Endothelial cell of umbilical vein (primary cell): ENCODE results near the gene OSBPL5. TPM values are rescaled to one million over a fixed set of nuclear protein-coding genes. Genes with fewer than 3 reads are reported as not detected.

ENCODE experiments used
- BruUV-seq: library from RNA; stranded (reverse); fragments of 400-500 nt; replicated peaks from 2 replicates; lab custom pipeline; 2021; lab: Mats Ljungman, UMichigan
- CTCF ChIA-PET: fragments of 300-600, 350-600 bp; sonication (Branson Sonifier 250); formaldehyde crosslinking; loops from one replicate; lab custom pipeline; 2021; ENCODE audit warnings: antibody characterized with exemption, inconsistent platforms; lab: Charles Lee
- POLR2A ChIA-PET: fragments of 300-600, 350-600 bp; sonication (Branson Sonifier 250); formaldehyde crosslinking; loops from one replicate; lab custom pipeline; 2021; ENCODE audit warnings: antibody characterized with exemption, inconsistent platforms; lab: Charles Lee
- DNase-seq: peaks from one replicate; pipeline ENCODE4 v3.0.0-alpha.2; 2011; ENCODE audit warnings: low read depth, low spot score
- FAIRE-seq: peaks from 2 replicates; lab custom pipeline; 2011; peaks lifted over from hg19 to GRCh38; lab: Jason Lieb, UNC
- H2AFZ ChIP-seq: 2 replicates; pipeline ENCODE4 v1.6.0; 2012; ENCODE audit warnings: low read depth, low read length, control low read depth, inconsistent platforms
- H3K27ac ChIP-seq: 2 replicates; pipeline ENCODE4 v1.5.1; 2011; ENCODE audit warnings: low read depth, mild to moderate bottlenecking, control low read depth, low read length, moderate library complexity; ENCODE audit not compliant: insufficient read depth
- H3K27me3 ChIP-seq, 2 experiments: 2 replicates each; pipeline versions ENCODE4 v1.6.0 to v1.6.1; 2011; ENCODE audit warnings: low read length in 2 of 2, mixed read lengths in 1 of 2; ENCODE audit not compliant: control insufficient read depth in 2 of 2, insufficient read depth in 2 of 2
- H3K36me3 ChIP-seq, 2 experiments: 2 replicates in 1 of 2; 3 replicates in 1 of 2; pipeline ENCODE4 v1.5.1; 2011; ENCODE audit warnings: low read length in 2 of 2, mild to moderate bottlenecking in 1 of 2, moderate library complexity in 1 of 2; ENCODE audit not compliant: control insufficient read depth in 2 of 2, insufficient read depth in 2 of 2; ENCODE audit errors: extremely low read depth in 1 of 2
- H3K4me1 ChIP-seq: 3 replicates; pipeline ENCODE4 v1.5.1; 2011; ENCODE audit warnings: mild to moderate bottlenecking, low read length; ENCODE audit not compliant: control insufficient read depth, insufficient read depth; ENCODE audit errors: extremely low read depth
- H3K4me2 ChIP-seq: 2 replicates; pipeline ENCODE4 v1.6.1; 2011; ENCODE audit warnings: low read length, control low read depth, mixed read lengths; ENCODE audit not compliant: insufficient read depth
- H3K4me3 ChIP-seq, 3 experiments: fragments of 200-600 bp in 1 of 3; sonication (generic), shearing (Covaris generic) in 1 of 3; replicated peaks in 1 of 3; 2 replicates each; pipeline ENCODE4 v1.5.1; 2011 to 2016; ENCODE audit warnings: control low read depth in 3 of 3, low read length in 3 of 3, mild to moderate bottlenecking in 2 of 3, inconsistent platforms in 1 of 3, low read depth in 1 of 3, moderate library complexity in 1 of 3; ENCODE audit not compliant: insufficient read depth in 1 of 3
- H3K79me2 ChIP-seq: 2 replicates; pipeline ENCODE4 v1.6.0; 2012; ENCODE audit warnings: low read length, inconsistent platforms; ENCODE audit not compliant: control insufficient read depth, insufficient read depth
- H3K9ac ChIP-seq: replicated peaks from 2 replicates; pipeline ENCODE3; 2011; ENCODE audit warnings: low read length, control low read depth; ENCODE audit not compliant: insufficient read depth; ENCODE audit errors: extremely low read depth
- H3K9me1 ChIP-seq: replicated peaks from 3 replicates; pipeline ENCODE4 v1.6.0; 2011; ENCODE audit warnings: mild to moderate bottlenecking, low read length; ENCODE audit not compliant: control insufficient read depth, insufficient read depth; ENCODE audit errors: extremely low read depth
- H3K9me3 ChIP-seq: replicated peaks from 2 replicates; pipeline ENCODE4 v1.5.1; 2012; ENCODE audit warnings: low read length, inconsistent platforms; ENCODE audit not compliant: control insufficient read depth, insufficient read depth
- H4K20me1 ChIP-seq: replicated peaks from 2 replicates; pipeline ENCODE3; 2011; ENCODE audit warnings: mild to moderate bottlenecking, low read length; ENCODE audit not compliant: control insufficient read depth, insufficient read depth; ENCODE audit errors: extremely low read depth
- EZH2 ChIP-seq: IDR thresholded peaks from 2 replicates; pipeline ENCODE4 v1.6.1; 2012; ENCODE audit warnings: borderline replicate concordance, low read depth, mild to moderate bottlenecking, moderate library complexity, low read length, inconsistent platforms; ENCODE audit not compliant: severe bottlenecking
- FOS ChIP-seq: IDR thresholded peaks from 2 replicates; pipeline ENCODE4 v1.6.1; 2011; ENCODE audit warnings: mild to moderate bottlenecking, low read length, moderate library complexity, borderline replicate concordance; ENCODE audit not compliant: insufficient read depth
- GATA2 ChIP-seq: IDR thresholded peaks from 2 replicates; pipeline ENCODE4 v1.7.0; 2011; ENCODE audit warnings: low read depth, mild to moderate bottlenecking, moderate library complexity, mixed read lengths, low read length; ENCODE audit not compliant: insufficient read length, insufficient read depth
- JUN ChIP-seq: IDR thresholded peaks from 2 replicates; pipeline ENCODE4 v1.6.1; 2011; ENCODE audit warnings: borderline replicate concordance, low read depth; ENCODE audit not compliant: insufficient read length, insufficient read depth
- MYC ChIP-seq: IDR thresholded peaks from one replicate; pipeline ENCODE4 v1.6.1; 2011; ENCODE audit warnings: mild to moderate bottlenecking, low read depth, low read length
- POLR2A ChIP-seq: IDR thresholded peaks from 2 replicates; pipeline ENCODE4 v1.6.1; 2012; ENCODE audit warnings: low read depth, mild to moderate bottlenecking, control low read depth, low read length
- POLR2AphosphoS5 ChIP-seq: IDR thresholded peaks from 2 replicates; pipeline ENCODE4 v1.6.1; 2012; ENCODE audit warnings: low read depth, mild to moderate bottlenecking, control low read depth, low read length, moderate library complexity; ENCODE audit not compliant: insufficient read depth
- dilution Hi-C: fragments of 300-500 bp; cut with MboI; formaldehyde crosslinking; loops from one replicate; pipeline ENCODE4 v1.15.0; 2019; ENCODE audit warnings: low sequenced_read_pairs; ENCODE audit not compliant: extremely low pct_ligation_motif_present
- intact Hi-C: fragments of 100-400 bp; cut with micrococcal nuclease; formaldehyde crosslinking; loops from one replicate; pipeline ENCODE4 v1.10.0; 2022
- polyA plus RNA-seq, 4 experiments: library from polyadenylated mRNA; depleted of rRNA in 3 of 4; stranded (reverse) in 3 of 4; unstranded in 1 of 4; fragments of >200 nt; gene quantifications; 2 replicates each; pipeline versions ENCODE4 v1.2.1 to v1.2.3, GENCODE V29; 2011 to 2012; ENCODE audit warnings: missing spikeins in 1 of 4
- total RNA-seq: library from RNA; stranded (reverse); gene quantifications from 2 replicates; pipeline ENCODE4 v1.2.3, GENCODE V29; 2021
- TF ChIP-seq, protein P1 (sequence below), 2 donors: IDR thresholded peaks; 1 replicate in 1 of 2; 2 replicates in 1 of 2; pipeline ENCODE4 v1.5.1; 2011; ENCODE audit warnings: low read length in 2 of 2, mild to moderate bottlenecking in 2 of 2, moderate library complexity in 2 of 2, control low read depth in 1 of 2, inconsistent platforms in 1 of 2, low read depth in 1 of 2; ENCODE audit not compliant: insufficient read depth in 1 of 2; ENCODE audit errors: extremely low read depth in 1 of 2
- TF ChIP-seq, protein P2 (sequence below): IDR thresholded peaks from 2 replicates; pipeline ENCODE4 v1.6.1; 2011; ENCODE audit not compliant: insufficient read depth, insufficient read length

OSBPL5 gene
- total and polyA plus RNA-seq, 2 donors (not counting 3 experiments of a cell fraction or from before 2014, with no cell fraction given): 8.7 to 37.7 TPM

DNA sequence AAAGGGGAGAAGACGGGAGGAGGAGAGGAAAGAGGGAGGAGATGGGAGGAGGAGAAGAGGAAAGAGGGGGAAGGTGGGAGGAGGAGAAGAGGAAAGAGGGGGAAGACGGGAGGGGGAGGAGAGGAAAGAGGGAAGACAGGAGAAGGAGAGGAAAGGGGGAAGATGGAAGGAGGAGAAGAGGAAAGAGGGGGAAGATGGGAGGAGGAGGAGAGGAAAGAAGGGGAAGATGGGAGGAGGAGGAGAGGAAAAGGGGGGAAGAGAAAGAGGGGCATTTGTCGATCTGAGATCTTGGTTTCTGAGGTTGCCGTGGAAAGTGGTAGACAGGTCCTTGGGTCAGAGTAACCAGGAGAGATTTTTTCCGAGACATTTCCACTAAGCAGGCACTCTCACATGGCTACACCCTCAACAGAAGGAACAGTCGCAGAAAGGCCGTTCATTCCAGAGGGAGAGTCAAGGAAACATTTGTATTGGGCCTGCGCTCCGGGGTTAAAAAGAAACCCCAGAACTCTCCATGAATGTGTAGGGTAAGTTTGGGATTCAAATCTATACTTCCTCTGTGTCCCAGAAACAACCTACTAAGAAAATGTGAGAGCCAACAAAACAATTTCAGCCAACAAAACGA lies 68.1 kb downstream of the OSBPL5 start:
- Histone ChIP-seq H3K36me3 (no peaks in the 10 kb centered on the region), H3K27me3 (no peaks in the 10 kb centered on the region), H3K4me3 (no peak overlapping the region), H3K27ac (no peak overlapping the region), H3K9me1 (no peaks in the 10 kb centered on the region), H3K9me3 (no peaks in the 10 kb centered on the region), H3K79me2 (no peaks in the 10 kb centered on the region), H2AFZ (no peak overlapping the region), H3K4me2 (no peak overlapping the region), H3K4me1 (peaks cover 25% of the 10 kb centered on the region), H3K9ac (no peak overlapping the region), H4K20me1 (no peaks in the 10 kb centered on the region)
- FAIRE-seq (no peak), DNase-seq (no peak)
- ChIA-PET CTCF (no interaction called here), POLR2A (no interaction called here)
- BruUV-seq: no TSS peak
- no peak for TF ChIP-seq POLR2AphosphoS5
- no peak for TF ChIP-seq FOS
- TF ChIP-seq GATA2: no peak
- no peak for TF ChIP-seq MYC
- TF ChIP-seq EZH2: no peak
- TF ChIP-seq, protein P1, sequence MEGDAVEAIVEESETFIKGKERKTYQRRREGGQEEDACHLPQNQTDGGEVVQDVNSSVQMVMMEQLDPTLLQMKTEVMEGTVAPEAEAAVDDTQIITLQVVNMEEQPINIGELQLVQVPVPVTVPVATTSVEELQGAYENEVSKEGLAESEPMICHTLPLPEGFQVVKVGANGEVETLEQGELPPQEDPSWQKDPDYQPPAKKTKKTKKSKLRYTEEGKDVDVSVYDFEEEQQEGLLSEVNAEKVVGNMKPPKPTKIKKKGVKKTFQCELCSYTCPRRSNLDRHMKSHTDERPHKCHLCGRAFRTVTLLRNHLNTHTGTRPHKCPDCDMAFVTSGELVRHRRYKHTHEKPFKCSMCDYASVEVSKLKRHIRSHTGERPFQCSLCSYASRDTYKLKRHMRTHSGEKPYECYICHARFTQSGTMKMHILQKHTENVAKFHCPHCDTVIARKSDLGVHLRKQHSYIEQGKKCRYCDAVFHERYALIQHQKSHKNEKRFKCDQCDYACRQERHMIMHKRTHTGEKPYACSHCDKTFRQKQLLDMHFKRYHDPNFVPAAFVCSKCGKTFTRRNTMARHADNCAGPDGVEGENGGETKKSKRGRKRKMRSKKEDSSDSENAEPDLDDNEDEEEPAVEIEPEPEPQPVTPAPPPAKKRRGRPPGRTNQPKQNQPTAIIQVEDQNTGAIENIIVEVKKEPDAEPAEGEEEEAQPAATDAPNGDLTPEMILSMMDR (IDR thresholded peaks at IDR 0.05; ENCODE audit: extremely low read depth in 1 of 2, insufficient read depth in 1 of 2, low read depth in 1 of 2, low read length in 2 of 2): no peak
- TF ChIP-seq POLR2A: no peak
- TF ChIP-seq JUN: no peak
- TF ChIP-seq, protein P2, sequence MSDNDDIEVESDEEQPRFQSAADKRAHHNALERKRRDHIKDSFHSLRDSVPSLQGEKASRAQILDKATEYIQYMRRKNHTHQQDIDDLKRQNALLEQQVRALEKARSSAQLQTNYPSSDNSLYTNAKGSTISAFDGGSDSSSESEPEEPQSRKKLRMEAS: no peak
- intact Hi-C loops (loop anchor here (1.0 to 10.0 kb wide), 5 partner anchors 105 to 562 kb away; partner anchors contain the start of gene NAP1L4), dilution Hi-C loops (no loop called here)
